HepG2 (cell line): ENCODE data around the gene HMCN2. TPM values are rescaled to one million over a fixed set of nuclear protein-coding genes. Genes with fewer than 3 reads are reported as not detected.

ENCODE experiments used
- ARID2 ChIP-seq: sonication (generic); formaldehyde crosslinking; IDR thresholded peaks from 2 replicates; pipeline ENCODE4 v1.8.1; 2022; ENCODE audit warnings: mild to moderate bottlenecking, missing genetic modification reagents, borderline replicate concordance
- ARNT2 ChIP-seq: sonication (generic); formaldehyde crosslinking; IDR thresholded peaks from 2 replicates; pipeline ENCODE4 v1.8.0; 2022; ENCODE audit warnings: mild to moderate bottlenecking, low read depth, missing genetic modification reagents, moderate library complexity
- CREBL2 ChIP-seq: sonication (generic); formaldehyde crosslinking; IDR thresholded peaks from 2 replicates; pipeline ENCODE4 v1.8.1; 2023; ENCODE audit warnings: missing genetic modification reagents, mild to moderate bottlenecking, borderline replicate concordance
- DNMT3B ChIP-seq: conservative IDR thresholded peaks from 2 replicates; pipeline ENCODE4 v1.6.1; 2016; ENCODE audit warnings: missing biosample characterization, control low read depth
- HOXA9 ChIP-seq: sonication (generic); formaldehyde crosslinking; IDR thresholded peaks from 2 replicates; pipeline ENCODE4 v1.8.1; 2022; ENCODE audit warnings: missing genetic modification reagents, mild to moderate bottlenecking, moderate library complexity, borderline replicate concordance
- KDM5B ChIP-seq: sonication (generic); formaldehyde crosslinking; IDR thresholded peaks from 2 replicates; pipeline ENCODE4 v1.4.0; 2020; ENCODE audit warnings: missing genetic modification reagents, mild to moderate bottlenecking, borderline replicate concordance
- KLF16 ChIP-seq, 2 experiments: sonication (generic) in 1 of 2; formaldehyde crosslinking in 1 of 2; IDR thresholded peaks; 2 replicates each; pipeline versions ENCODE4 v1.6.1 to v1.8.0; 2016 to 2023; ENCODE audit warnings: missing genetic modification reagents in 2 of 2, missing compliant biosample characterization in 1 of 2
- PLRG1 ChIP-seq: fragments of 450-650 bp; conservative IDR thresholded peaks from 2 replicates; pipeline ENCODE4 v1.6.1; 2016
- WIZ ChIP-seq: sonication (generic); formaldehyde crosslinking; IDR thresholded peaks from 2 replicates; pipeline ENCODE4 v1.5.1; 2020; ENCODE audit warnings: mild to moderate bottlenecking, missing genetic modification reagents
- ZBTB10 ChIP-seq: sonication (generic); formaldehyde crosslinking; IDR thresholded peaks from 2 replicates; pipeline ENCODE4 v1.4.0; 2020; ENCODE audit warnings: missing genetic modification reagents, borderline replicate concordance
- ZBTB14 ChIP-seq: sonication (generic); formaldehyde crosslinking; IDR thresholded peaks from 2 replicates; pipeline ENCODE4 v1.4.0; 2020; ENCODE audit warnings: missing genetic modification reagents
- ZNF143 ChIP-seq: sonication (generic); formaldehyde crosslinking; IDR thresholded peaks from 2 replicates; pipeline ENCODE4 v1.4.0; 2020; ENCODE audit warnings: missing genetic modification reagents
- ZNF180 ChIP-seq: sonication (generic); formaldehyde crosslinking; IDR thresholded peaks from 2 replicates; pipeline ENCODE4 v1.4.0; 2020; ENCODE audit warnings: low read depth, missing genetic modification reagents, borderline replicate concordance
- ZNF281 ChIP-seq: sonication (generic); formaldehyde crosslinking; IDR thresholded peaks from 2 replicates; pipeline ENCODE4 v1.4.0; 2020; ENCODE audit warnings: missing genetic modification reagents, borderline replicate concordance
- ZNF296 ChIP-seq: sonication (generic); formaldehyde crosslinking; conservative IDR thresholded peaks from 2 replicates; pipeline ENCODE4 v1.5.0; 2020; ENCODE audit warnings: mild to moderate bottlenecking, missing genetic modification reagents
- ZNF317 ChIP-seq: sonication (generic); formaldehyde crosslinking; IDR thresholded peaks from 2 replicates; pipeline ENCODE4 v1.5.0; 2020; ENCODE audit warnings: mild to moderate bottlenecking, missing genetic modification reagents
- ZNF343 ChIP-seq: sonication (generic); formaldehyde crosslinking; IDR thresholded peaks from 2 replicates; pipeline ENCODE4 v1.4.0; 2020; ENCODE audit warnings: mild to moderate bottlenecking, missing genetic modification reagents
- ZNF567 ChIP-seq: sonication (generic); formaldehyde crosslinking; IDR thresholded peaks from 2 replicates; pipeline ENCODE4 v1.8.1; 2023; ENCODE audit warnings: mild to moderate bottlenecking, missing genetic modification reagents, borderline replicate concordance
- ZNF589 ChIP-seq: sonication (generic); formaldehyde crosslinking; conservative IDR thresholded peaks from 2 replicates; pipeline ENCODE4 v1.8.0; 2022; ENCODE audit warnings: mild to moderate bottlenecking, moderate library complexity, missing genetic modification reagents
- ZNF841 ChIP-seq: sonication (generic); formaldehyde crosslinking; IDR thresholded peaks from 2 replicates; pipeline ENCODE4 v1.8.1; 2023; ENCODE audit warnings: missing genetic modification reagents, borderline replicate concordance
- ZNF878 ChIP-seq: sonication (generic); formaldehyde crosslinking; IDR thresholded peaks from 2 replicates; pipeline ENCODE4 v1.8.1; 2023; ENCODE audit warnings: mild to moderate bottlenecking, missing genetic modification reagents, moderate library complexity
- polyA plus RNA-seq, 8 experiments: library from polyadenylated mRNA; depleted of rRNA in 3 of 8; stranded (reverse) in 7 of 8; unstranded in 1 of 8; fragments of >200 nt; fragmentation: Illumina TruSeq in 4 of 8; extraction: Trizol in 4 of 8; gene quantifications; 2 replicates each; pipeline versions ENCODE4 v1.2.1 to v1.2.3, GENCODE V29; 2011 to 2016; ENCODE audit warnings: low read depth in 4 of 8, missing spikeins in 1 of 8, mixed read lengths in 1 of 8; ENCODE audit not compliant: insufficient read depth in 1 of 8
- total RNA-seq, 5 experiments: library from RNA; depleted of rRNA; stranded (reverse); fragments of >200 nt; fragmentation: Illumina TruSeq; extraction: Trizol; gene quantifications; 2 replicates each; pipeline ENCODE4 v1.2.3, GENCODE V29; 2016; ENCODE audit warnings: low read depth in 1 of 5

Gene HMCN2
- total and polyA plus RNA-seq, 2 of the 13 experiments (the other 11 are each of a cell fraction or from before 2014, with no cell fraction given) = 0.09 TPM; not detected in 1

- peak; percentile 58; the same call in 1 of the 2 replicates for TF ChIP-seq ZNF281 (CRISPR knock-in tag)
- no peak for TF ChIP-seq HOXA9 (CRISPR knock-in tag)
- TF ChIP-seq ZNF317 = peak; percentile 78
- TF ChIP-seq ZBTB10 = peak; percentile 68; the same call in 1 of the 2 replicates
- TF ChIP-seq PLRG1 = no peak
- no peak for TF ChIP-seq ZNF567 (CRISPR knock-in tag)
- TF ChIP-seq DNMT3B (CRISPR knock-in tag) = peak; percentile 90; the same call in 1 of the 2 replicates
- peak; percentile 78; the same call in 1 of the 2 replicates for TF ChIP-seq CREBL2
- TF ChIP-seq ZNF878 (CRISPR knock-in tag) = peak; percentile 98
- TF ChIP-seq ARID2 = no peak; the same call in 1 of the 2 replicates
- peak in 1 of 2 experiments; percentile 98; a peak in 2 of 4 replicates for TF ChIP-seq KLF16 (CRISPR knock-in tag; IDR thresholded peaks at IDR 0.05)
- TF ChIP-seq ZNF343 = peak; percentile 99
- TF ChIP-seq ZNF296 (CRISPR knock-in tag) = peak; percentile 92
- peak; percentile 35; the same call in 1 of the 2 replicates for TF ChIP-seq ZBTB14 (CRISPR knock-in tag)
- TF ChIP-seq WIZ (CRISPR knock-in tag) = peak; percentile 28; the same call in 1 of the 2 replicates
- TF ChIP-seq ZNF841 (CRISPR knock-in tag) = no peak
- peak; percentile 98 for TF ChIP-seq KDM5B (CRISPR knock-in tag)
- 0 out of 2 replicates have a peak, but pooled peaks have one; percentile 82 for TF ChIP-seq ZNF589 (CRISPR knock-in tag)
- TF ChIP-seq ARNT2 (CRISPR knock-in tag) = peak; percentile 98
- TF ChIP-seq ZNF180 = no peak; the same call in 1 of the 2 replicates
- TF ChIP-seq ZNF143 (CRISPR knock-in tag) = peak; percentile 60; the same call in 1 of the 2 replicates
Measured at GRCh38 chr9:130450344-130451003, 184.9 kb downstream of the HMCN2 start (continued).
